HG03521 (cell line): ENCODE data around the gene TMEM50B.

Experiments used
- ATAC-seq: cut with Tn5 transposase; IDR thresholded peaks from one replicate; pipeline ENCODE4 v1.9.1; 2021; ENCODE audit warnings: mild to moderate bottlenecking, moderate library complexity; ENCODE audit not compliant: unreplicated experiment

The TMEM50B gene

GRCh38 chr21:33401630-33401992, 78.2 kb downstream of the TMEM50B start:
- ATAC-seq = no peak
